Measurements from ENCODE around the gene CNPY4.

Gene CNPY4

DNA sequence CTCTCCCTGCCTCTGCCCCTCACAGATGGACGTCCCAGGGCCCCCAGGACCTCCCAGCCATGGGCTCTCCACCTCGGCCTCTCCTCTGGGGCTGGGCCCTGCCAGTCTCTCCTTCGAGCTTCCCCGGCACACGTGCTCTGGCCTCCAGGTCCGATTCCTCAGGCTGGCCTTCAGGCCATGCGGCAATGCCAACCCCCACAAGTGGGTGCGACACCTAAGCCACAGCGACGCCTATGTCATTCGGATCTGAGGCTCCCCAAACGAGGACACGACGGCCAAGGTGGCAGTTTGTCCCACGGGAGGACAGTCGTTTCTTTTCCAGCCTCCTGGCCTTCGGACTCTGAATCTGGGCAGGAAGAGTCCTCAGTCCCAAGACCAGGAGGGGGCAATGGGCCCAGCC, 12.8 kb upstream of the CNPY4 start:
- in situ Hi-C loops (cut with MboI; ENCODE audit: low pct_unique_long_range_greater_than_20kb, low sequenced_read_pairs, unreplicated experiment): no loop called here
- TF ChIP-seq, protein P1, sequence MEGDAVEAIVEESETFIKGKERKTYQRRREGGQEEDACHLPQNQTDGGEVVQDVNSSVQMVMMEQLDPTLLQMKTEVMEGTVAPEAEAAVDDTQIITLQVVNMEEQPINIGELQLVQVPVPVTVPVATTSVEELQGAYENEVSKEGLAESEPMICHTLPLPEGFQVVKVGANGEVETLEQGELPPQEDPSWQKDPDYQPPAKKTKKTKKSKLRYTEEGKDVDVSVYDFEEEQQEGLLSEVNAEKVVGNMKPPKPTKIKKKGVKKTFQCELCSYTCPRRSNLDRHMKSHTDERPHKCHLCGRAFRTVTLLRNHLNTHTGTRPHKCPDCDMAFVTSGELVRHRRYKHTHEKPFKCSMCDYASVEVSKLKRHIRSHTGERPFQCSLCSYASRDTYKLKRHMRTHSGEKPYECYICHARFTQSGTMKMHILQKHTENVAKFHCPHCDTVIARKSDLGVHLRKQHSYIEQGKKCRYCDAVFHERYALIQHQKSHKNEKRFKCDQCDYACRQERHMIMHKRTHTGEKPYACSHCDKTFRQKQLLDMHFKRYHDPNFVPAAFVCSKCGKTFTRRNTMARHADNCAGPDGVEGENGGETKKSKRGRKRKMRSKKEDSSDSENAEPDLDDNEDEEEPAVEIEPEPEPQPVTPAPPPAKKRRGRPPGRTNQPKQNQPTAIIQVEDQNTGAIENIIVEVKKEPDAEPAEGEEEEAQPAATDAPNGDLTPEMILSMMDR (IDR thresholded peaks at IDR 0.05; ENCODE audit: extremely low read depth, insufficient read depth, missing control alignments): no peak
- no peak for DNase-seq (ENCODE audit: low spot score)

DNA sequence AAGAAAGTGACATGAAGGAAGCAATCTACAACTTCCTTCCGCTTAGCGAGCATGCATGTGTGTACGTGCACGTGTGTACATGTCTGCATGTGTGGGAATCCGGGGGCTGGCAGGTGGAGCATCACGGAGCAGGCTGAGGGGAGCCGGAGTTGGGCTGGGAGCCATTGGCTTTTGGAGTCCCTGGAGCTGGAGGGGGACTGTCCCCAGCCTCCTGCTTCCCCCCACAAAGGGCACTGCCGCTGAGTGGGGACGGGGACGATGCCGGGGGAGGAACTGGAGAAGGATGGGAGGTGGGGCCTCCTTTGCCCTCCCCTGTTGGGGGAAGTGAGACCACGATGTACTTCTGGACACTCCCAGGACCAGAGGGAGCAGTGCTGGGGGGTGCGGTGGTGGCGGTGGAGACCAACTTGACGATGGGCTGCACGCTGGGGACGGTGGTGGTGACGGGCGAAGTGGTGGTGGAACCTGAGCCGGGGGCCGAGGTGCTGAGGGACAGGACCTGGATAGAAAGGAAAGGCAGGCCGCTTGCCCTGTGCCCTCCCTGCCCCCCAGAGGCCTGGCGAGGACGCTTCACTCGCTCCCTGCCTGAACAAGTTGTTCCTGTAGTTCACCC, 12.2 kb upstream of the CNPY4 start:
- in situ Hi-C loops (cut with MboI; ENCODE audit: low pct_unique_long_range_greater_than_20kb, low sequenced_read_pairs, unreplicated experiment): no loop called here
- TF ChIP-seq, protein P1 (IDR thresholded peaks at IDR 0.05; ENCODE audit: extremely low read depth, insufficient read depth, missing control alignments): no peak
- DNase-seq (ENCODE audit: low spot score): no peak

DNA sequence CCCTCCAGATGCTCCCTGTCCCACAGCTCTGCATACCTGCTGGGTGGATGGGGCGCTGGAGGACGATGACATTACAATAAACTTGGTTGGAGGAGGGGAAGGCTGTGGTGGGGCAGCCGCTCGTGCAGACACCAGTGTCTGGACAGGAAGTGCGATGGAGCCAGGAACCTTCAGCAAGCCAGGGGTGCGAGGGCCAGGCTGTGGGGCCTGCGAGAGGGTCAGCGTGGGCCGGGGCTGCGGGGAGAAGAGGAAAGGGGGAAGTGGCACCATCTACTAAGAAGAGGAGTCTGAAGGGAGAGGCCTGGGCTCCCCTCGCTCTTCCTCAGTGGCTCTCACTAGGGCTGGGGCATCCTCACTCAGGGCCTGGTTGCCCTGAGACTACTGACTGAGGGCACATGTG, 11.5 kb upstream of the CNPY4 start:
- in situ Hi-C loops (cut with MboI; ENCODE audit: low pct_unique_long_range_greater_than_20kb, low sequenced_read_pairs, unreplicated experiment): no loop called here
- no peak for DNase-seq (ENCODE audit: low spot score)
- TF ChIP-seq, protein P1 (IDR thresholded peaks at IDR 0.05; ENCODE audit: extremely low read depth, insufficient read depth, missing control alignments): no peak

DNA sequence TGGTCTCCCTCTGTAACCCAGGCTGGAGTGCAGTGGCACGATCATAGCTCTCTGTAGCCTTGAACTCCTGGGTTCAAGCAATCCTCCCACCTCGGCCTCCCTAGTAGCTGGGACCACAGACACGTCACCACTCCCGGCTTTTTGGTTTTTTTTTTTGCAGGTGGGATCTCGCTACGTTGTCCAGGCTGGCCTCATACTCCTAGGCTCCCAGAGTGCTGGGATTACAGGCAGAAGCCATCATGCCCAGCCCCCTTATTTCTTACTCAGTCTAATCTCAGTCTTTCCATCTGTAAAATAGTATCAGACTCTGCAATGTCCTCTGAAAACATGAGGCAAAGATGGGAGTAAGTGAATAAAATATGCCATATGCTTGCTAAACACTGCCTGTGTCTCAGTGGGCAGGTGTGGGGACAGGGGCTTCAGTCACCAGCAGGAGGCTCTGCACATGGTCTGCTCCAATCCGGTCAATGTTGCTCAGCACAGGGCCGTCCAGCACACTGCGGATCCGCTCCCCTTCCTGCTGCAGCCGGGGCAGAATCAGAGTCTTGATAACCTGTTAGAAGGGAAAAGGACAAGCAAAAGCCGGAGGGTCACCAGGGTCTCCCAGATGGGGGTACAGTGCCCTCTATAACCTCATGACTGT, 9.8 kb upstream of the CNPY4 start:
- TF ChIP-seq, protein P1 (IDR thresholded peaks at IDR 0.05; ENCODE audit: extremely low read depth, insufficient read depth, missing control alignments): no peak
- DNase-seq (ENCODE audit: low spot score): no peak

DNA sequence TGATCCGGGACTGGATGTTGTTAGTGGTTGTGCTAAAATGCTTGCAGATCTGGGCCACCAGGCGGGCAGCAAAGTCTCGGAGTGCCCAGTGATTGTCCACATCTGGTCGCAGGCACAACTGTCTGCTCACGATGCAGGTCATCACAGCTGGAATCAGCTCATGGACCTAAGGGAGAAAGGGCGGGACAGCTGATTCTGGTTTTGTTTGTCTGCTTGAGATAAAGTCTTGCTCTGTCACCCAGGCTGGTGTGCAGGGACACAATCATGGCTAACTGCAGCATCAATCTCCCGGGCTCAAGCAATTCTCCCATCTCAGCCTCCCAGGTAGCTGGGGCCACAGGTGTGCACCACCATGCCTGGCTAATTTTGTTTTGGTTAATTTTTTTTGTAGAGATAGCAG, 8.3 kb upstream of the CNPY4 start:
- TF ChIP-seq, protein P1 (IDR thresholded peaks at IDR 0.05; ENCODE audit: extremely low read depth, insufficient read depth, missing control alignments): no peak
- DNase-seq (ENCODE audit: low spot score): no peak
- in situ Hi-C loops (cut with MboI; ENCODE audit: low pct_unique_long_range_greater_than_20kb, low sequenced_read_pairs, unreplicated experiment): no loop called here

More for the DNA sequence above, 9.8 kb upstream of the CNPY4 start:
- in situ Hi-C loops (cut with MboI; ENCODE audit: low pct_unique_long_range_greater_than_20kb, low sequenced_read_pairs, unreplicated experiment): no loop called here

DNA sequence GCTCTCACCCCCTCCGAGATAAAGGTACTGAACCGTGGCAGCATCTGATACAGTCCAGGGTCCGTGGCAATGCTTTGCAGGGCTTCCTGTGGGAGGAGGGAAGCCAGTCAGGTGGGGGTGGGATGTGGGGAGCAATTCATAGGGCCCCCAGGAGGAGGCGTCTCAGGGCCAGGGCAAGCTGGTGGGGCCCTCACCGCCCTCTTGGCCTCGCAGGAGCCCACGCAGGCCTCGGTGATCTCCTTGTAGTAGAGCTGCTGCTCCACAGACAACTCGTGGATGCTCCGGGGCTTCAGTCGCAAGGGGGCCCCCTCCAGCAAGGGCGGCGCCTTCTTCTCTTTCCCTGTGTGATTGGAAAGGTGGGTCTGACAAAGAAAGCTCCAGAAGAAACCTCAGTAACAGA, 7.5 kb upstream of the CNPY4 start:
- TF ChIP-seq, protein P1 (IDR thresholded peaks at IDR 0.05; ENCODE audit: extremely low read depth, insufficient read depth, missing control alignments): no peak
- in situ Hi-C loops (cut with MboI; ENCODE audit: low pct_unique_long_range_greater_than_20kb, low sequenced_read_pairs, unreplicated experiment): no loop called here
- no peak for DNase-seq (ENCODE audit: low spot score)
